Brain pericyte (primary cell): ENCODE measurements around the gene FGF3.
"Not testable (repeated sequence)": the region's sequence is repeated elsewhere in the genome, so short reads cannot be mapped to it uniquely, and the experiment has no call there.

Experiments used
- DNase-seq: peaks from one replicate; pipeline ENCODE4 v3.0.0-alpha.2; 2012; ENCODE audit warnings: low read depth, low spot score

FGF3 gene

GRCh38 chr11:69773626-69774353 lies 45.4 kb downstream of the FGF3 start:
- no peak for DNase-seq

GRCh38 chr11:69771466-69771865 lies 47.8 kb downstream of the FGF3 start:
- DNase-seq, result no peak

- no peak for DNase-seq
Measured at GRCh38 chr11:69770540-69770939, 48.7 kb downstream of the FGF3 start.

GRCh38 chr11:69765498-69765995 lies 53.7 kb downstream of the FGF3 start:
- no peak for DNase-seq

GRCh38 chr11:69764918-69765317 lies 54.3 kb downstream of the FGF3 start:
- DNase-seq, result not testable (repeated sequence)

GRCh38 chr11:69760319-69760718 lies 58.9 kb downstream of the FGF3 start:
- DNase-seq, result no peak
